GM12878 (cell line): ENCODE data around the gene INSC. TPM values are rescaled to one million over a fixed set of nuclear protein-coding genes. Genes with fewer than 3 reads are reported as not detected.

ENCODE experiments used
- ATAC-seq: fragments of 200-7000 bp; cut with Tn5 transposase; 3 replicates; pipeline ENCODE4 v1.9.1; 2020; ENCODE audit warnings: mild to moderate bottlenecking, moderate library complexity
- BruUV-seq: library from RNA; stranded (reverse); fragments of 400-500 nt; replicated peaks from 2 replicates; lab custom pipeline; 2021; lab: Mats Ljungman, UMichigan
- CTCF ChIA-PET: fragments of 300-600 bp; sonication (Branson Sonifier 250); formaldehyde crosslinking; extraction: SDS; loops from one replicate; lab custom pipeline; 2021; ENCODE audit warnings: inconsistent platforms; lab: Yijun Ruan, JAX
- POLR2A ChIA-PET: fragments of 350-600 bp; formaldehyde crosslinking; extraction: SDS; loops from one replicate; lab custom pipeline; 2021; ENCODE audit warnings: inconsistent platforms; lab: Charles Lee
- RAD21 ChIA-PET: fragments of 300-600 bp; sonication (Branson Sonifier 250); formaldehyde crosslinking; loops from one replicate; lab custom pipeline; 2023; ENCODE audit warnings: antibody characterized with exemption; ENCODE audit not compliant: unreplicated experiment; lab: Charles Lee
- SMC1A ChIA-PET: fragments of 300-600 bp; sonication (Branson Sonifier 250); formaldehyde crosslinking; loops from one replicate; lab custom pipeline; 2023; ENCODE audit not compliant: unreplicated experiment, uncharacterized antibody; lab: Charles Lee
- DNase-seq: peaks from one replicate; pipeline ENCODE4 v3.0.0-alpha.2; 2011; ENCODE audit warnings: low read depth, low spot score
- FAIRE-seq: peaks from 3 replicates; lab custom pipeline; 2011; peaks lifted over from hg19 to GRCh38; lab: Jason Lieb, UNC
- H2AFZ ChIP-seq: 2 replicates; pipeline ENCODE4 v1.6.0; 2011; ENCODE audit warnings: low read depth, low read length, control low read depth; ENCODE audit not compliant: control insufficient read depth
- H3K27ac ChIP-seq: 2 replicates; pipeline ENCODE4 v1.5.1; 2011; ENCODE audit warnings: control low read depth; ENCODE audit not compliant: control insufficient read depth, insufficient read depth
- H3K27me3 ChIP-seq, 2 experiments: replicated peaks in 1 of 2; 2 replicates each; pipeline versions ENCODE4 v1.6.0 to v1.6.1; 2011; ENCODE audit warnings: low read length in 1 of 2; ENCODE audit not compliant: control insufficient read depth in 2 of 2, insufficient read depth in 2 of 2
- H3K36me3 ChIP-seq, 2 experiments: 2 replicates each; pipeline ENCODE4 v1.5.1; 2011; ENCODE audit warnings: low read length in 1 of 2; ENCODE audit not compliant: control insufficient read depth in 2 of 2, insufficient read depth in 2 of 2
- H3K4me1 ChIP-seq: 2 replicates; pipeline ENCODE4 v1.6.1; 2011; ENCODE audit warnings: mild to moderate bottlenecking, low read length, moderate library complexity, mixed read lengths; ENCODE audit not compliant: control insufficient read depth, insufficient read depth
- H3K4me2 ChIP-seq: 2 replicates; pipeline ENCODE4 v1.6.0; 2011; ENCODE audit warnings: control low read depth; ENCODE audit not compliant: control insufficient read depth, insufficient read depth
- H3K4me3 ChIP-seq: fragments of 200-600 bp; sonication (generic); 2 replicates; pipeline ENCODE4 v1.5.1; 2016
- H3K79me2 ChIP-seq: 2 replicates; pipeline ENCODE4 v1.6.0; 2011; ENCODE audit warnings: low read length; ENCODE audit not compliant: control insufficient read depth, insufficient read depth
- H3K9ac ChIP-seq: 2 replicates; pipeline ENCODE4 v1.8.0; 2011; ENCODE audit warnings: low read length, control low read depth, mixed read lengths; ENCODE audit not compliant: control insufficient read depth, insufficient read depth
- H3K9me3 ChIP-seq: replicated peaks from 3 replicates; pipeline ENCODE4 v1.5.1; 2011; ENCODE audit warnings: mild to moderate bottlenecking, low read length; ENCODE audit not compliant: control insufficient read depth, insufficient read depth
- H4K20me1 ChIP-seq: 2 replicates; pipeline ENCODE4 v1.6.0; 2011; ENCODE audit not compliant: control insufficient read depth, insufficient read depth
- ATF2 ChIP-seq: IDR thresholded peaks from 2 replicates; pipeline ENCODE4 v1.6.1; 2012; ENCODE audit warnings: low read length, inconsistent platforms
- BACH1 ChIP-seq: fragments of 450-650 bp; IDR thresholded peaks from 2 replicates; pipeline ENCODE4 v1.6.1; 2017; ENCODE audit warnings: mild to moderate bottlenecking, borderline replicate concordance
- BCL11A ChIP-seq: IDR thresholded peaks from 2 replicates; pipeline ENCODE4 v1.6.1; 2011; ENCODE audit warnings: low read depth, low read length
- BHLHE40 ChIP-seq, 2 experiments: fragments of 450-650 bp in 1 of 2; IDR thresholded peaks; 2 replicates each; pipeline ENCODE4 v1.6.1; 2011 to 2017; ENCODE audit warnings: low read depth in 2 of 2, borderline replicate concordance in 1 of 2, improper control_type of control experiment in 1 of 2, low read length in 1 of 2, mild to moderate bottlenecking in 1 of 2
- BRCA1 ChIP-seq: IDR thresholded peaks from 2 replicates; pipeline ENCODE4 v1.6.1; 2011; ENCODE audit warnings: low read depth, low read length, improper control_type of control experiment
- CHD4 ChIP-seq: fragments of 200-600 bp; sonication (generic); IDR thresholded peaks from 2 replicates; pipeline ENCODE4 v1.6.1; 2016; ENCODE audit warnings: mild to moderate bottlenecking
- E2F8 ChIP-seq: fragments of 450-650 bp; IDR thresholded peaks from 2 replicates; pipeline ENCODE4 v1.6.1; 2018; ENCODE audit warnings: mild to moderate bottlenecking, low read depth, moderate library complexity; ENCODE audit not compliant: partially characterized antibody
- GATAD2B ChIP-seq: fragments of 450-650 bp; conservative IDR thresholded peaks from 2 replicates; pipeline ENCODE4 v1.6.1; 2017; ENCODE audit warnings: low read depth, mild to moderate bottlenecking, moderate library complexity
- HCFC1 ChIP-seq: fragments of 150-350 bp; IDR thresholded peaks from 2 replicates; pipeline ENCODE4 v1.6.1; 2014; ENCODE audit warnings: low read length
- MTA3 ChIP-seq: IDR thresholded peaks from 2 replicates; pipeline ENCODE4 v1.6.1; 2012; ENCODE audit warnings: low read length, inconsistent platforms, borderline replicate concordance
- NBN ChIP-seq: fragments of 450-650 bp; IDR thresholded peaks from 2 replicates; pipeline ENCODE4 v1.6.1; 2016
- PML ChIP-seq: IDR thresholded peaks from 2 replicates; pipeline ENCODE4 v1.6.1; 2012; ENCODE audit warnings: low read length, inconsistent platforms
- POLR2AphosphoS5 ChIP-seq: IDR thresholded peaks from 2 replicates; pipeline ENCODE4 v1.6.1; 2011; ENCODE audit warnings: mild to moderate bottlenecking, low read length, inconsistent platforms
- RELA ChIP-seq: fragments of 450-650 bp; IDR thresholded peaks from 2 replicates; pipeline ENCODE4 v1.8.0; 2014; ENCODE audit warnings: borderline replicate concordance; ENCODE audit not compliant: partially characterized antibody
- SMAD5 ChIP-seq: IDR thresholded peaks from 2 replicates; pipeline ENCODE4 v1.6.1; 2016; ENCODE audit warnings: antibody characterized with exemption, low read depth
- TCF12 ChIP-seq: IDR thresholded peaks from 2 replicates; pipeline ENCODE4 v1.6.1; 2011; ENCODE audit warnings: low read depth, mild to moderate bottlenecking, low read length
- ZBED1 ChIP-seq: IDR thresholded peaks from 2 replicates; pipeline ENCODE4 v1.6.1; 2016; ENCODE audit warnings: borderline replicate concordance
- ZNF274 ChIP-seq: IDR thresholded peaks from one replicate; pipeline ENCODE4 v1.8.0; 2011; ENCODE audit not compliant: insufficient read length, insufficient read depth
- ZNF592 ChIP-seq: fragments of 450-650 bp; IDR thresholded peaks from 2 replicates; pipeline ENCODE4 v1.6.1; 2017; ENCODE audit warnings: mild to moderate bottlenecking, moderate library complexity
- WGBS: methylation state at CpG from one replicate; pipeline ENCODE4 v1.1.6; 2016; ENCODE audit warnings: low lambda C conversion rate; ENCODE audit not compliant: insufficient replicate concordance, insufficient coverage; ENCODE audit errors: missing lambda C conversion rate; 5-methylcytosine and 5-hydroxymethylcytosine counted together
- in situ Hi-C: fragments of 300-500 bp; cut with MboI; formaldehyde crosslinking; loops from 9 replicates; pipeline ENCODE4 v1.14.3; 2018; ENCODE audit warnings: mixed read lengths
- intact Hi-C: fragments of 100-400 bp; cut with micrococcal nuclease; formaldehyde crosslinking; loops from one replicate; pipeline ENCODE4 v1.14.2; 2022; ENCODE audit not compliant: unreplicated experiment
- polyA plus RNA-seq, 11 experiments: library from polyadenylated mRNA; depleted of rRNA in 4 of 11; unstranded in 6 of 11; stranded (reverse) in 5 of 11; fragments of >200 nt; fragmentation: Nextera tagmentation in 4 of 11; fragmentation: Illumina TruSeq in 1 of 11; extraction: Ambion mirVana in 4 of 11; extraction: Trizol in 1 of 11; gene quantifications; 1 replicate in 1 of 11; 2 replicates in 10 of 11; pipeline versions ENCODE4 v1.2.1 to v1.2.3, GENCODE V29; 2011 to 2016; ENCODE audit warnings: inconsistent platforms in 2 of 11, missing spikeins in 2 of 11, low read depth in 1 of 11
- total RNA-seq, 4 experiments: library from RNA; depleted of rRNA in 3 of 4; stranded (reverse); fragments of >200 nt in 3 of 4; fragmentation: Illumina TruSeq in 1 of 4; extraction: Trizol in 1 of 4; gene quantifications; 2 replicates each; pipeline versions ENCODE4 v1.2.1 to v1.2.3, GENCODE V29; 2013 to 2021

The INSC gene
- total and polyA plus RNA-seq, 10 of the 15 experiments (the other 5 are each of a cell fraction or from before 2014, with no cell fraction given): 0.13 to 0.33 TPM; not detected in 8

GRCh38 chr11:15175831-15176230 lies 61.1 kb downstream of the INSC start:
- Histone ChIP-seq H3K79me2 (no peaks in the 10 kb centered on the region), H3K9me3 (no peaks in the 10 kb centered on the region), H3K4me2 (no peak overlapping the region), H3K9ac (no peak overlapping the region), H3K27me3 (no peaks in the 10 kb centered on the region; a peak in 1 of 4 replicates), H3K27ac (no peak overlapping the region), H2AFZ (no peak overlapping the region), H3K4me3 (no peak overlapping the region), H4K20me1 (no peaks in the 10 kb centered on the region), H3K4me1 (no peaks in the 10 kb centered on the region; the same call in 1 of the 2 replicates), H3K36me3 (no peaks in the 10 kb centered on the region)
- POLR2A ChIA-PET: no interaction called here
- SMC1A ChIA-PET: interaction anchor here (0.8 kb wide), 1 partner anchor 13 kb away, joined by 3 read pairs; no protein-coding TSS in a partner anchor
- ATAC-seq (no peak), DNase-seq (no peak), FAIRE-seq (no peak)
- BruUV-seq: no TSS peak
- intact Hi-C loops: no loop called here
- CTCF ChIA-PET: interaction anchor here (1.3 kb wide), 1 partner anchor 16 kb away, joined by 3 read pairs; no protein-coding TSS in a partner anchor
- RAD21 ChIA-PET: no interaction called here
- 46% methylated on average over 11 of the region's 11 CpGs for WGBS
- in situ Hi-C loops: no loop called here
- no peak for TF ChIP-seq E2F8
- TF ChIP-seq BHLHE40 (IDR thresholded peaks at IDR 0.05; ENCODE audit: borderline replicate concordance in 1 of 2, low read depth in 2 of 2, low read length in 1 of 2): no peak
- no peak for TF ChIP-seq HCFC1
- no peak for TF ChIP-seq BCL11A
- no peak for TF ChIP-seq NBN
- TF ChIP-seq ZNF274: no peak
- no peak for TF ChIP-seq TCF12
- TF ChIP-seq ZBED1: no peak
- no peak for TF ChIP-seq BRCA1
- TF ChIP-seq RELA: no peak
- TF ChIP-seq POLR2AphosphoS5: no peak
- no peak for TF ChIP-seq MTA3
- no peak for TF ChIP-seq PML
- TF ChIP-seq BACH1: no peak
- TF ChIP-seq CHD4: no peak
- TF ChIP-seq GATAD2B: no peak
- no peak for TF ChIP-seq ZNF592
- TF ChIP-seq ATF2: no peak
- TF ChIP-seq SMAD5: no peak
